ENCODE data around the gene INPP5A. TPM values are rescaled to one million over a fixed set of nuclear protein-coding genes. Genes with fewer than 3 reads are reported as not detected.

INPP5A gene
- total and polyA plus RNA-seq, 2 of the 13 experiments (the other 11 are each of a cell fraction or from before 2014, with no cell fraction given): 17.5 to 37.9 TPM

DNA sequence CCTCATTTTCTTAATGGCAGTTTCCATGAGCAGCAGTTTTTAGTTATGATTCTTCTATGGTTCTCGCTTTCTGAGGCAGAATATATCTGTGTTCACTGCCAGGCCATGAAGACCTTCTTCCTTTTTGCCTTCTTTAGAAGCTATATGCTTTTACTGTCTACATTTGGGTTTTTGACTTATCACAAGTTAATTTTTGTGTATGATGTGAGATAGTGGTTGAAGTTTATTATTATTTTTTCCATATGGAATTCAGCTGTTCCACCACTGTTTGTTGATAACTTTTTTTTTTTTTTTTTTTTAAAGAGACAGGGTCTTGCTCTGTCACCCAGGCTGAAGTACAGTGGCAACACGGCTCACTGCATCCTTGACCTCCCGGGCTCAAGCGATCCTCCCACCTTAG lies 44.5 kb downstream of the INPP5A start (continued):
- TF ChIP-seq ZNF460 (CRISPR knock-in tag; IDR thresholded peaks at IDR 0.05; ENCODE audit: borderline replicate concordance) (no peak), SMAD9 (CRISPR knock-in tag; IDR thresholded peaks at IDR 0.05) (no peak), YY1 (IDR thresholded peaks at IDR 0.05; ENCODE audit: insufficient read depth, insufficient replicate concordance, low read depth, low read length) (no peak)

DNA sequence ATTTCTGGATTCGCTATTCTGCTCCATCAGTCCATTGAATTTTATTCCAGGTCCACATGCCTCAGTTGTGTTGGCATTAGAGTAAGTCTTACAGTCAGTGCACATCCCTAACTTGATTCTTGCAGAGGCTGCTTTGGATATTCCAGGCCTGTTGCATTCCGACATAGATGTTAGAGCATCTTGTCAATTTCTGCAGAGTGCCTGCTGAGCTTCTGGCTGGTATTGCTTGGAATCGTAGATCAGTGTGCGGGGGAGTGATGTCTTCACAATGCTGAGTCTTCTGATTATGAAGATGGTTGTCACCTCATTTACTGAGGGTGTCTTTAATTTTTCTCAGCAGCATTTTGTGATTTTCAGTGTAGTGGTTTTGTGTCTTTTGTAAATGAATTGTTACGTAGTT lies 45.2 kb downstream of the INPP5A start:
- TF ChIP-seq ZNF180 (CRISPR knock-in tag; IDR thresholded peaks at IDR 0.05; ENCODE audit: borderline replicate concordance, low read depth): no peak
- TF ChIP-seq, protein P1, sequence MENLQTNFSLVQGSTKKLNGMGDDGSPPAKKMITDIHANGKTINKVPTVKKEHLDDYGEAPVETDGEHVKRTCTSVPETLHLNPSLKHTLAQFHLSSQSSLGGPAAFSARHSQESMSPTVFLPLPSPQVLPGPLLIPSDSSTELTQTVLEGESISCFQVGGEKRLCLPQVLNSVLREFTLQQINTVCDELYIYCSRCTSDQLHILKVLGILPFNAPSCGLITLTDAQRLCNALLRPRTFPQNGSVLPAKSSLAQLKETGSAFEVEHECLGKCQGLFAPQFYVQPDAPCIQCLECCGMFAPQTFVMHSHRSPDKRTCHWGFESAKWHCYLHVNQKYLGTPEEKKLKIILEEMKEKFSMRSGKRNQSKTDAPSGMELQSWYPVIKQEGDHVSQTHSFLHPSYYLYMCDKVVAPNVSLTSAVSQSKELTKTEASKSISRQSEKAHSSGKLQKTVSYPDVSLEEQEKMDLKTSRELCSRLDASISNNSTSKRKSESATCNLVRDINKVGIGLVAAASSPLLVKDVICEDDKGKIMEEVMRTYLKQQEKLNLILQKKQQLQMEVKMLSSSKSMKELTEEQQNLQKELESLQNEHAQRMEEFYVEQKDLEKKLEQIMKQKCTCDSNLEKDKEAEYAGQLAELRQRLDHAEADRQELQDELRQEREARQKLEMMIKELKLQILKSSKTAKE (CRISPR knock-in tag; IDR thresholded peaks at IDR 0.05; ENCODE audit: borderline replicate concordance): no peak
- TF ChIP-seq EEA1 (CRISPR knock-in tag; IDR thresholded peaks at IDR 0.05; ENCODE audit: borderline replicate concordance): no peak
- TF ChIP-seq RORA (CRISPR knock-in tag; IDR thresholded peaks at IDR 0.05): no peak
- TF ChIP-seq REPIN1 (CRISPR knock-in tag; IDR thresholded peaks at IDR 0.05; ENCODE audit: borderline replicate concordance, low read depth): no peak
- TF ChIP-seq, protein P2, sequence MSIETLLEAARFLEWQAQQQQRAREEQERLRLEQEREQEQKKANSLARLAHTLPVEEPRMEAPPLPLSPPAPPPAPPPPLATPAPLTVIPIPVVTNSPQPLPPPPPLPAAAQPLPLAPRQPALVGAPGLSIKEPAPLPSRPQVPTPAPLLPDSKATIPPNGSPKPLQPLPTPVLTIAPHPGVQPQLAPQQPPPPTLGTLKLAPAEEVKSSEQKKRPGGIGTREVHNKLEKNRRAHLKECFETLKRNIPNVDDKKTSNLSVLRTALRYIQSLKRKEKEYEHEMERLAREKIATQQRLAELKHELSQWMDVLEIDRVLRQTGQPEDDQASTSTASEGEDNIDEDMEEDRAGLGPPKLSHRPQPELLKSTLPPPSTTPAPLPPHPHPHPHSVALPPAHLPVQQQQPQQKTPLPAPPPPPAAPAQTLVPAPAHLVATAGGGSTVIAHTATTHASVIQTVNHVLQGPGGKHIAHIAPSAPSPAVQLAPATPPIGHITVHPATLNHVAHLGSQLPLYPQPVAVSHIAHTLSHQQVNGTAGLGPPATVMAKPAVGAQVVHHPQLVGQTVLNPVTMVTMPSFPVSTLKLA (IDR thresholded peaks at IDR 0.05): no peak
- TF ChIP-seq ZNF101 (CRISPR knock-in tag; IDR thresholded peaks at IDR 0.05; ENCODE audit: borderline replicate concordance, low read depth): no peak
- ATAC-seq (no peak), DNase-seq (ENCODE audit: low spot score) (no peak), FAIRE-seq (no peak)
- no peaks in the 10 kb centered on the region for H3K27me3 ChIP-seq (ENCODE audit: control insufficient read depth in 1 of 2, insufficient read depth in 2 of 2, low read length in 2 of 2)
- H3K9ac ChIP-seq (ENCODE audit: insufficient read depth, low read depth, low read length): no peak overlapping the region
- intact Hi-C loops (cut with micrococcal nuclease; ENCODE audit: unreplicated experiment): no loop called here
- in situ Hi-C loops (cut with HindIII; ENCODE audit: extremely low pct_ligation_motif_present, low pct_unique_long_range_greater_than_20kb): no loop called here
- no peak overlapping the region for H3K4me2 ChIP-seq (ENCODE audit: low read depth, low read length)
- no peaks in the 10 kb centered on the region for H4K20me1 ChIP-seq (ENCODE audit: insufficient read depth, low read length)
- no peak overlapping the region for H3K27ac ChIP-seq (ENCODE audit: extremely low read length, insufficient read depth, low read length)
- H3K4me1 ChIP-seq (ENCODE audit: insufficient read depth, low read length): peaks cover 9% of the 10 kb centered on the region; the same call in 1 of the 2 replicates
- H3K79me2 ChIP-seq (ENCODE audit: insufficient read depth, low read length): peaks cover 6% of the 10 kb centered on the region
- no peak overlapping the region for H2AFZ ChIP-seq (ENCODE audit: low read length)
- BruUV-seq (replicated peaks): no TSS peak
- H3K4me3 ChIP-seq (replicated peaks in 1 of 3; ENCODE audit: insufficient read depth in 1 of 3, low read depth in 2 of 3, low read length in 3 of 3): no peak overlapping the region
- no peaks in the 10 kb centered on the region for H3K36me3 ChIP-seq (replicated peaks in 1 of 2; ENCODE audit: control insufficient read depth in 1 of 2, insufficient read depth in 2 of 2, low read length in 2 of 2)
- no peaks in the 10 kb centered on the region for H3K9me3 ChIP-seq (ENCODE audit: low read length)
- CTCF ChIA-PET (ENCODE audit: low intra/inter-chr PET ratio, low total read pairs): no interaction called here
- WGBS (ENCODE audit: low lambda C conversion rate): 96% methylated on average over 5 of the region's 5 CpGs
- POLR2A ChIA-PET: no interaction called here

All from HepG2 (cell line).